GM23248 (cell line): ENCODE results near the gene CDR2. TPM values are rescaled to one million over a fixed set of nuclear protein-coding genes. Genes with fewer than 3 reads are reported as not detected.

Experiments used
- DNase-seq: peaks from one replicate; pipeline ENCODE4 v3.0.0-alpha.2; 2015
- H2AFZ ChIP-seq: fragments of 200-600 bp; sonication (generic); 2 replicates; pipeline ENCODE4 v1.6.1; 2016; ENCODE audit warnings: antibody characterized with exemption
- H3F3A ChIP-seq: fragments of 200-600 bp; sonication (generic); 2 replicates; pipeline ENCODE4 v1.6.1; 2016; ENCODE audit warnings: mild to moderate bottlenecking, antibody characterized with exemption, mixed run types; ENCODE audit not compliant: insufficient read depth
- H3K27ac ChIP-seq: fragments of 200-600 bp; sonication (generic); 2 replicates; pipeline ENCODE4 v1.5.1; 2016; ENCODE audit warnings: mild to moderate bottlenecking
- H3K27me3 ChIP-seq: fragments of 200-600 bp; sonication (generic); replicated peaks from 2 replicates; pipeline ENCODE4 v1.6.1; 2016; ENCODE audit warnings: mild to moderate bottlenecking; ENCODE audit not compliant: insufficient read depth
- H3K36me3 ChIP-seq: fragments of 200-600 bp; sonication (generic); 2 replicates; pipeline ENCODE4 v1.6.1; 2016; ENCODE audit warnings: low read depth, mild to moderate bottlenecking
- H3K4me1 ChIP-seq: fragments of 200-600 bp; sonication (generic); 2 replicates; pipeline ENCODE4 v1.6.1; 2016; ENCODE audit warnings: mild to moderate bottlenecking; ENCODE audit not compliant: insufficient read depth
- H3K4me2 ChIP-seq: fragments of 200-600 bp; sonication (generic); one replicate; pipeline ENCODE4 v1.6.1; 2016; ENCODE audit warnings: mild to moderate bottlenecking; ENCODE audit not compliant: unreplicated experiment
- H3K4me3 ChIP-seq: fragments of 200-600 bp; sonication (generic); 2 replicates; pipeline ENCODE4 v1.5.1; 2016; ENCODE audit warnings: mild to moderate bottlenecking
- H3K79me2 ChIP-seq: fragments of 200-600 bp; sonication (generic); 2 replicates; pipeline ENCODE4 v1.6.1; 2016; ENCODE audit warnings: mild to moderate bottlenecking; ENCODE audit not compliant: insufficient read depth
- H3K9ac ChIP-seq: fragments of 200-600 bp; sonication (generic); 2 replicates; pipeline ENCODE4 v1.6.1; 2016; ENCODE audit warnings: mild to moderate bottlenecking
- H3K9me2 ChIP-seq: fragments of 200-600 bp; sonication (generic); 2 replicates; pipeline ENCODE4 v1.6.1; 2016; ENCODE audit warnings: mixed run types, mild to moderate bottlenecking, moderate library complexity; ENCODE audit not compliant: insufficient read depth
- H3K9me3 ChIP-seq: fragments of 200-600 bp; sonication (generic); one replicate; pipeline ENCODE4 v1.6.1; 2017; ENCODE audit warnings: low read depth
- H4K20me1 ChIP-seq: fragments of 200-600 bp; sonication (generic); 2 replicates; pipeline ENCODE4 v1.6.0; 2016; ENCODE audit not compliant: insufficient read depth
- EZH2 ChIP-seq: fragments of 200-600 bp; sonication (generic); IDR thresholded peaks from 2 replicates; pipeline ENCODE4 v1.6.1; 2018; ENCODE audit warnings: antibody characterized with exemption, mild to moderate bottlenecking; ENCODE audit not compliant: insufficient read depth, poor library complexity, severe bottlenecking
- EZH2phosphoT487 ChIP-seq: fragments of 200-600 bp; sonication (generic); IDR thresholded peaks from 2 replicates; pipeline ENCODE4 v1.6.1; 2018; ENCODE audit warnings: antibody characterized with exemption, moderate library complexity, mild to moderate bottlenecking, low read depth; ENCODE audit not compliant: insufficient read depth
- WGBS, 2 experiments: methylation state at CpG; one replicate each; pipeline ENCODE4 v1.1.6; 2015 to 2017; ENCODE audit warnings: low lambda C conversion rate in 2 of 2, low coverage in 1 of 2; ENCODE audit errors: missing lambda C conversion rate in 2 of 2; 5-methylcytosine and 5-hydroxymethylcytosine counted together
- in situ Hi-C: fragments of 300-500 bp; cut with MboI; formaldehyde crosslinking; loops from 2 replicates; pipeline ENCODE4 v1.15.0; 2020
- polyA plus RNA-seq: library from polyadenylated mRNA; unstranded; fragments of >200 nt; fragmentation: Nextera tagmentation; extraction: Ambion mirVana; gene quantifications from 2 replicates; pipeline ENCODE4 v1.2.1, GENCODE V29; 2016
- total RNA-seq: library from RNA; depleted of rRNA; stranded (reverse); fragments of >200 nt; shearing (Covaris generic); gene quantifications from 2 replicates; pipeline ENCODE4 v1.2.3, GENCODE V29; 2014

CDR2 gene
- total and polyA plus RNA-seq, 2 experiments from 2014 or later: 25.1 to 45.6 TPM

DNA sequence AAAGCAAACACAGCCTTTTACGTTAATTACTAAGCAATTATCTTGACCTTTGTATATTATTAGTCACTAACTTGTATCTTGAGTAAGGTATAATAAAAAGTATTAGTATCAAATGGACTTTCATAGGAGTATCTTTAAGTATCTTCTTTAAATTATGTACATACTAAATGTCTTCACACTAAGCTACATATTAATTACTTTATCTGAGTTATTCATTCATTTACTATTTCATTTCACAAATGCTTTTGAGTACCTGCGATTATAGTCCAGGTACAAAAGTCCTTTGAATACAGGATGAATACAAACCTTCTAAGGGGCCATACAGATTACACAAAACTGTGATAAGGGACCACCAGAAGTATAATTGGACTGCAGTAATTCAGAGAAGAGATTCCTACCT lies 33.1 kb upstream of the CDR2 start:
- Histone ChIP-seq H3K79me2 (no peaks in the 10 kb centered on the region), H3K4me1 (peaks cover 7% of the 10 kb centered on the region), H2AFZ (no peak overlapping the region), H4K20me1 (no peaks in the 10 kb centered on the region), H3K9ac (no peak overlapping the region), H3K9me3 (no peaks in the 10 kb centered on the region), H3K36me3 (no peaks in the 10 kb centered on the region), H3K9me2 (no peaks in the 10 kb centered on the region), H3K27me3 (no peaks in the 10 kb centered on the region), H3K4me2 (no peak overlapping the region), H3F3A (peaks cover 7% of the 10 kb centered on the region; the same call in 1 of the 2 replicates), H3K27ac (no peak overlapping the region), H3K4me3 (no peak overlapping the region)
- TF ChIP-seq EZH2 (no peak), EZH2phosphoT487 (no peak)
- 94 to 96% methylated on average over 2 of the region's 2 CpGs for WGBS, 2 experiments
- in situ Hi-C loops: no loop called here
- no peak for DNase-seq

DNA sequence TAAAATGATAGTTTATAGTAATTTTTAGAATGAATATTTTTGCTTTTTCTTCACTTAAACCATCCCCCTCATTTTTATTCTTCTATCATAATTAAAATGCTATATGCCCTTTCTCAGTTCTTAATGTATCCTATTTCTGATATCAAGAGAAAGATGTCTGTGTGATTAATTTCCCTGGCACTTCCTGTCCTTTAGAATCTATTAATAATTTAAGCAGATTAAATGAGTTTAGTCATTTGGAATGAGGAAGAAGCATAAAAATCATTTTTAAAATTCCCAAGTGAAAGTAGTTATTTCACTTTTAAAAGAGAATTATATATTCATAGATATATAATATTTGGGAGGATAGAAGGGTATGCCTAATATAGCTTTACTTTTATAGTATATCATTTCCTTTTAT lies 27.8 kb upstream of the CDR2 start:
- TF ChIP-seq EZH2: no peak
- TF ChIP-seq EZH2phosphoT487: no peak
- H3K9me3 ChIP-seq: no peaks in the 10 kb centered on the region
- H3K27me3 ChIP-seq: no peaks in the 10 kb centered on the region
- peak overlapping the region; percentile 31 for H3K4me3 ChIP-seq
- no peaks in the 10 kb centered on the region for H4K20me1 ChIP-seq
- H3K36me3 ChIP-seq: no peaks in the 10 kb centered on the region
- H3F3A ChIP-seq: peaks cover 26% of the 10 kb centered on the region
- DNase-seq: peak; percentile 50
- H3K4me1 ChIP-seq: peaks cover 35% of the 10 kb centered on the region
- H3K4me2 ChIP-seq: peak overlapping the region; percentile 80
- H3K79me2 ChIP-seq: no peaks in the 10 kb centered on the region
- H2AFZ ChIP-seq: peak overlapping the region; percentile 41
- no peaks in the 10 kb centered on the region for H3K9me2 ChIP-seq
- H3K27ac ChIP-seq: peak overlapping the region; percentile 49
- in situ Hi-C loops: no loop called here
- H3K9ac ChIP-seq: peak overlapping the region; percentile 35

DNA sequence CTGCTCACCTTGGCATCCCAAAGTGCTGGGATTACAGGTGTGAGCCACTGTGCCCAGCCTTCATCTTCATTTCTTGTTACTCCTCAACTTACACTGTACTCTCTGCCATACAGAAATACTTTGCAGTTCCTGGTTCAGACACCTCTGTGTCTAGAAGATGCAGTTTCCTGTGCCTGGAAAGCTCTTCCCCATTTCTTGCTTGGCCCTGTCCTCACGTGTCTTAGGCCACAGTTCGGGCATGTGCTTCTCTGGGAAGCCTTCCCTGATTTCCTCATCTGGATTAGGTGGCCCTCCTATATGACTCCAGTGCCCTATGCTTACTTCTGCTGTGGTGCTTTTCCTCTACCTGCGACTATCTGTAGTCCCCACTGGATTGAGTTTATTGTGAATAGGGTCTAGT lies 26.5 kb upstream of the CDR2 start:
- H3K27ac ChIP-seq: no peak overlapping the region

DNA sequence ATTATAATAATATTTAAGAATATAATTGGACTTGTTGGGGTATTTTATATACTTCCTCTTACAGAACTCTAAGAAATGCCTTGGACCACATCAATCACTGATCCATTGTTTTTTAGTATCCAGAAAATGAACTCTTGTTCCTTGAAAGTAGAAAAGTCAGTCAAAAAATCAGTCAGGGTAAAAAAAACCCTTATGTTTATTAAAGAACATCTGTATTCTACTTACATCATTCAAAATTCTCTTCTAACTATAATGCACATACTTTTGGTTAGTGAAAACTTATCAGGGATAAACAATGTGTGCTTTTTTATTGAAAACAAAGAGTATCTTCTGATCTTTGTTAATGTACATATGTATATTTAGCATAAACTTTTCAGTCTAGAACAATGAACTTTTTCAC lies 23.5 kb upstream of the CDR2 start:
- no peak for DNase-seq

More for the DNA sequence above, 26.5 kb upstream of the CDR2 start:
- Histone ChIP-seq H3K4me3 (no peak overlapping the region), H3K79me2 (no peaks in the 10 kb centered on the region), H4K20me1 (no peaks in the 10 kb centered on the region), H3K9me2 (no peaks in the 10 kb centered on the region), H2AFZ (no peak overlapping the region), H3K9me3 (no peaks in the 10 kb centered on the region), H3K9ac (no peak overlapping the region), H3K4me2 (no peak overlapping the region), H3F3A (peaks cover 31% of the 10 kb centered on the region), H3K36me3 (no peaks in the 10 kb centered on the region), H3K27me3 (no peaks in the 10 kb centered on the region), H3K4me1 (peaks cover 48% of the 10 kb centered on the region)
- in situ Hi-C loops: no loop called here
- TF ChIP-seq EZH2 (no peak), EZH2phosphoT487 (no peak)
- DNase-seq: no peak
- 95 to 97% methylated on average over 3 of the region's 3 CpGs for WGBS, 2 experiments

DNA sequence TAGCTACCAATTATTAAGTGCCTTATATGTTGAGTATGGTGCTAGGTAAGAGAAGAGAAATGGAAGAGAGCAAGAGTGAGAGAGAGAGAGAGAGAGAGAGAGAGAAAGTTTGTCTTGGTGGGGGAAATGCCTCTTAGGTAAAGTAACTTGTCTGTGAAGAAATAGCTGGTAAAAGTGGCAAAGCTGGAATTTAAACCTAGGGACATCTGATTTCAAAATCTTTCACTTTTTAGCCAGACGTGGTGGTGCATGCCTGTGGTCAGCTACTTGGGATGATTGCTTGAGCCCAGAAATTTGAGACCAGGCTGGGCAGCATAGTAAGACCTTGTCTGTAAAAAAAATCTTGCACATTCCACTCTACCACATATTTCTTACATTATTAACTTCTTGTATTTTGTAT lies 23.0 kb upstream of the CDR2 start:
- in situ Hi-C loops: no loop called here
- peak overlapping the region; percentile 70 for H3K4me2 ChIP-seq

More for the DNA sequence above, 23.5 kb upstream of the CDR2 start:
- peak overlapping the region; percentile 10; the same call in 1 of the 2 replicates for H3K9ac ChIP-seq
- H3K9me2 ChIP-seq: no peaks in the 10 kb centered on the region
- no peak overlapping the region for H2AFZ ChIP-seq
- H3K9me3 ChIP-seq: no peaks in the 10 kb centered on the region
- H3K36me3 ChIP-seq: no peaks in the 10 kb centered on the region
- H3K79me2 ChIP-seq: no peaks in the 10 kb centered on the region
- in situ Hi-C loops: no loop called here
- H3K4me2 ChIP-seq: peak overlapping the region; percentile 70
- peaks cover 29% of the 10 kb centered on the region for H3F3A ChIP-seq
- H3K27ac ChIP-seq: peak overlapping the region; percentile 58
- H3K4me1 ChIP-seq: peaks cover 46% of the 10 kb centered on the region
- no peaks in the 10 kb centered on the region for H4K20me1 ChIP-seq
- no peak overlapping the region for H3K4me3 ChIP-seq
- TF ChIP-seq EZH2: no peak
- TF ChIP-seq EZH2phosphoT487: no peak
- no peaks in the 10 kb centered on the region for H3K27me3 ChIP-seq

More for the DNA sequence above, 23.0 kb upstream of the CDR2 start:
- peak; percentile 93 for DNase-seq
- peaks cover 24% of the 10 kb centered on the region for H3F3A ChIP-seq
- H3K4me3 ChIP-seq: no peak overlapping the region
- no peaks in the 10 kb centered on the region for H3K9me3 ChIP-seq
- H3K9me2 ChIP-seq: no peaks in the 10 kb centered on the region
- no peak overlapping the region for H2AFZ ChIP-seq
- H3K79me2 ChIP-seq: no peaks in the 10 kb centered on the region
- H3K27ac ChIP-seq: peak overlapping the region; percentile 34
- H3K27me3 ChIP-seq: no peaks in the 10 kb centered on the region
- H3K9ac ChIP-seq: no peak overlapping the region
- peaks cover 41% of the 10 kb centered on the region for H3K4me1 ChIP-seq
- no peaks in the 10 kb centered on the region for H3K36me3 ChIP-seq
- no peaks in the 10 kb centered on the region for H4K20me1 ChIP-seq
- WGBS, 2 experiments: 0% methylated on average over 1 of the region's 1 CpG
- TF ChIP-seq EZH2: no peak
- 0 out of 2 replicates have a peak, but pooled peaks have one; percentile 58 for TF ChIP-seq EZH2phosphoT487
